HepG2 (cell line): ENCODE data around the gene AZU1. TPM values are rescaled to one million over a fixed set of nuclear protein-coding genes. Genes with fewer than 3 reads are reported as not detected.

Experiments used
- GABPB1 ChIP-seq: IDR thresholded peaks from 2 replicates; pipeline ENCODE4 v1.6.1; 2016; ENCODE audit warnings: mild to moderate bottlenecking, missing genetic modification reagents, moderate library complexity, missing compliant biosample characterization
- HNRNPLL ChIP-seq: fragments of 200-400 bp; formaldehyde crosslinking; IDR thresholded peaks from 2 replicates; pipeline ENCODE4 v1.6.1; 2017; ENCODE audit warnings: mild to moderate bottlenecking, low read depth, low read length; ENCODE audit not compliant: poor library complexity, severe bottlenecking
- MAFK ChIP-seq, 2 experiments: IDR thresholded peaks in 1 of 2; conservative IDR thresholded peaks in 1 of 2; 2 replicates each; pipeline ENCODE4 v1.6.1; 2011; ENCODE audit warnings: improper control_type of control experiment in 2 of 2, low read length in 2 of 2
- NFE2 ChIP-seq: sonication (generic); formaldehyde crosslinking; IDR thresholded peaks from 2 replicates; pipeline ENCODE4 v1.4.0; 2020; ENCODE audit warnings: missing genetic modification reagents
- SYNCRIP ChIP-seq: fragments of 200-400 bp; formaldehyde crosslinking; IDR thresholded peaks from 2 replicates; pipeline ENCODE4 v1.6.1; 2018; ENCODE audit warnings: mild to moderate bottlenecking, low read depth, low read length; ENCODE audit not compliant: insufficient read depth
- TBX2 ChIP-seq: sonication (generic); formaldehyde crosslinking; IDR thresholded peaks from 2 replicates; pipeline ENCODE4 v1.5.0; 2020; ENCODE audit warnings: missing genetic modification reagents, mild to moderate bottlenecking, borderline replicate concordance
- TCF7 ChIP-seq: sonication (generic); IDR thresholded peaks from 2 replicates; pipeline ENCODE4 v1.6.1; 2016; ENCODE audit warnings: antibody characterized with exemption, low read depth
- TGIF2 ChIP-seq: IDR thresholded peaks from 2 replicates; pipeline ENCODE4 v1.6.1; 2016; ENCODE audit warnings: control low read depth, missing compliant biosample characterization
- ZBTB7B ChIP-seq: sonication (generic); formaldehyde crosslinking; IDR thresholded peaks from 2 replicates; pipeline ENCODE4 v1.4.0; 2020; ENCODE audit warnings: missing genetic modification reagents
- ZFP36L1 ChIP-seq: sonication (generic); formaldehyde crosslinking; IDR thresholded peaks from 2 replicates; pipeline ENCODE4 v1.8.0; 2022; ENCODE audit warnings: mild to moderate bottlenecking, missing genetic modification reagents, moderate library complexity
- ZFY ChIP-seq: sonication (generic); formaldehyde crosslinking; IDR thresholded peaks from 2 replicates; pipeline ENCODE4 v1.4.0; 2020; ENCODE audit warnings: missing genetic modification reagents
- polyA plus RNA-seq, 8 experiments: library from polyadenylated mRNA; depleted of rRNA in 3 of 8; stranded (reverse) in 7 of 8; unstranded in 1 of 8; fragments of >200 nt; fragmentation: Illumina TruSeq in 4 of 8; extraction: Trizol in 4 of 8; gene quantifications; 2 replicates each; pipeline versions ENCODE4 v1.2.1 to v1.2.3, GENCODE V29; 2011 to 2016; ENCODE audit warnings: low read depth in 4 of 8, missing spikeins in 1 of 8, mixed read lengths in 1 of 8; ENCODE audit not compliant: insufficient read depth in 1 of 8
- total RNA-seq, 5 experiments: library from RNA; depleted of rRNA; stranded (reverse); fragments of >200 nt; fragmentation: Illumina TruSeq; extraction: Trizol; gene quantifications; 2 replicates each; pipeline ENCODE4 v1.2.3, GENCODE V29; 2016; ENCODE audit warnings: low read depth in 1 of 5
- TF ChIP-seq, protein P1 (sequence below): sonication (generic); formaldehyde crosslinking; IDR thresholded peaks from 2 replicates; pipeline ENCODE4 v1.8.0; 2022; ENCODE audit warnings: mild to moderate bottlenecking, missing genetic modification reagents, borderline replicate concordance
- TF ChIP-seq, protein P2 (sequence below): sonication (generic); formaldehyde crosslinking; IDR thresholded peaks from 2 replicates; pipeline ENCODE4 v1.5.1; 2020; ENCODE audit warnings: mild to moderate bottlenecking, missing genetic modification reagents, borderline replicate concordance
- TF ChIP-seq, protein P3 (sequence below): IDR thresholded peaks from 2 replicates; pipeline ENCODE4 v1.6.1; 2016; ENCODE audit warnings: missing compliant biosample characterization, missing genetic modification reagents, borderline replicate concordance
- TF ChIP-seq, protein P4 (sequence below): IDR thresholded peaks from 2 replicates; pipeline ENCODE4 v1.6.1; 2016; ENCODE audit warnings: mild to moderate bottlenecking, missing biosample characterization, missing genetic modification reagents
- TF ChIP-seq, protein P5 (sequence below): sonication (generic); formaldehyde crosslinking; IDR thresholded peaks from 2 replicates; pipeline ENCODE4 v1.5.0; 2020; ENCODE audit warnings: mild to moderate bottlenecking, missing genetic modification reagents
- TF ChIP-seq, protein P6 (sequence below): IDR thresholded peaks from 2 replicates; pipeline ENCODE4 v1.6.1; 2016; ENCODE audit warnings: mild to moderate bottlenecking
- TF ChIP-seq, protein P7 (sequence below): sonication (generic); formaldehyde crosslinking; IDR thresholded peaks from 2 replicates; pipeline ENCODE4 v1.9.0; 2021; ENCODE audit warnings: missing genetic modification reagents, mild to moderate bottlenecking, borderline replicate concordance

The AZU1 gene
- total and polyA plus RNA-seq, 2 of the 13 experiments (the other 11 are each of a cell fraction or from before 2014, with no cell fraction given), result not detected

DNA sequence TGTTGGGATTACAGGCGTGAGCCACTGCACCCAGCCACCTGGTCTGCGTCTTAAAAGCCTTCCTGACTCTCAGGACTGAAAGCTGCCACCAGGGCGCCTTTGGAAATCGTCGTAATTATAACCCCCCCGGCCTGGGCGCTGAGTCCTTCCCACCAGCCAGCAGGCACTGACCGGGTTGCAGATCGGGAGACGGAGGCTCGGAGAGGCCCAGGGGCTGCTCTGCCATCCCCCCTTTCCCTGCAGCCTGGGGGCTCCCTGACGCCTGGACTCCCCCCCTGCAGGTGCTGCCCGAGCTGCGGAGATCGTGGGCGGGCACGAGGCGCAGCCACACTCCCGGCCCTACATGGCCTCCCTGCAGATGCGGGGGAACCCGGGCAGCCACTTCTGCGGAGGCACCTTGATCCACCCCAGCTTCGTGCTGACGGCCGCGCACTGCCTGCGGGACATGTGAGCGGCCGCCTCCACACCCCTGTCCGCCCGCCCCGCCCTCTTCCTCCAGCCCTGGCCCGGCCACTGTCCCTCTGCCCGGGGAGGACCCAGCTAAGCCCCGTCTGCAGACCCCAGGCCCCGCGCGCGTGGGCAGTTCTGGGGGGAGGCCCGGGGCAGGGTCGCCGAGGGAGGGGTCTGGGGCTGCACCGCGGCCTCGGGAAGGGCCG is 15.7 kb downstream of the AZU1 start (continued):
- TF ChIP-seq TBX2 (CRISPR knock-in tag) (peak; percentile 37; the same call in 1 of the 2 replicates), ZFP36L1 (CRISPR knock-in tag) (no peak), NFE2 (CRISPR knock-in tag) (no peak), HNRNPLL (peak; percentile 24), TGIF2 (no peak), TCF7 (no peak), MAFK (conservative IDR thresholded peaks at IDR 0.05 in 1 of 2, IDR thresholded peaks at IDR 0.05 in 1 of 2; ENCODE audit: low read length in 2 of 2) (no peak), ZFY (CRISPR knock-in tag) (peak; percentile 22; the same call in 1 of the 2 replicates), ZBTB7B (CRISPR knock-in tag) (0 out of 2 replicates have a peak, but pooled peaks have one; percentile 14), SYNCRIP (no peak), GABPB1 (CRISPR knock-in tag) (peak; percentile 33; the same call in 1 of the 2 replicates)
- TF ChIP-seq, protein P1, sequence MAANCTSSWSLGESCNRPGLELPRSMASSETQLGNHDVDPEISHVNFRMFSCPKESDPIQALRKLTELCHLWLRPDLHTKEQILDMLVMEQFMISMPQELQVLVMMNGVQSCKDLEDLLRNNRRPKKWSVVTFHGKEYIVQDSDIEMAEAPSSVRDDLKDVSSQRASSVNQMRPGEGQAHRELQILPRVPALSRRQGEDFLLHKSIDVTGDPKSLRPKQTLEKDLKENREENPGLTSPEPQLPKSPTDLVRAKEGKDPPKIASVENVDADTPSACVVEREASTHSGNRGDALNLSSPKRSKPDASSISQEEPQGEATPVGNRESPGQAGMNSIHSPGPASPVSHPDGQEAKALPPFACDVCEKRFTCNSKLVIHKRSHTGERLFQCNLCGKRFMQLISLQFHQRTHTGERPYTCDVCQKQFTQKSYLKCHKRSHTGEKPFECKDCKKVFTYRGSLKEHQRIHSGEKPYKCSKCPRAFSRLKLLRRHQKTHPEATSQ (CRISPR knock-in tag), result no peak
- TF ChIP-seq, protein P2, sequence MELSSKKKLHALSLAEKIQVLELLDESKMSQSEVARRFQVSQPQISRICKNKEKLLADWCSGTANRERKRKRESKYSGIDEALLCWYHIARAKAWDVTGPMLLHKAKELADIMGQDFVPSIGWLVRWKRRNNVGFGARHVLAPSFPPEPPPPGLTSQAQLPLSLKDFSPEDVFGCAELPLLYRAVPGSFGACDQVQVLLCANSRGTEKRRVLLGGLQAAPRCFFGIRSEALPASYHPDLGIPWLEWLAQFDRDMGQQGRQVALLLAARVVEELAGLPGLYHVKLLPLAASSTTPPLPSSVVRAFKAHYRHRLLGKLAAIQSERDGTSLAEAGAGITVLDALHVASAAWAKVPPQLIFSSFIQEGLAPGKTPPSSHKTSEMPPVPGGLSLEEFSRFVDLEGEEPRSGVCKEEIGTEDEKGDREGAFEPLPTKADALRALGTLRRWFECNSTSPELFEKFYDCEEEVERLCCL (CRISPR knock-in tag), result no peak
- TF ChIP-seq, protein P3, sequence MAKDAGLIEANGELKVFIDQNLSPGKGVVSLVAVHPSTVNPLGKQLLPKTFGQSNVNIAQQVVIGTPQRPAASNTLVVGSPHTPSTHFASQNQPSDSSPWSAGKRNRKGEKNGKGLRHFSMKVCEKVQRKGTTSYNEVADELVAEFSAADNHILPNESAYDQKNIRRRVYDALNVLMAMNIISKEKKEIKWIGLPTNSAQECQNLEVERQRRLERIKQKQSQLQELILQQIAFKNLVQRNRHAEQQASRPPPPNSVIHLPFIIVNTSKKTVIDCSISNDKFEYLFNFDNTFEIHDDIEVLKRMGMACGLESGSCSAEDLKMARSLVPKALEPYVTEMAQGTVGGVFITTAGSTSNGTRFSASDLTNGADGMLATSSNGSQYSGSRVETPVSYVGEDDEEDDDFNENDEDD (CRISPR knock-in tag), result 0 out of 2 replicates have a peak, but pooled peaks have one; percentile 40
- TF ChIP-seq, protein P4, sequence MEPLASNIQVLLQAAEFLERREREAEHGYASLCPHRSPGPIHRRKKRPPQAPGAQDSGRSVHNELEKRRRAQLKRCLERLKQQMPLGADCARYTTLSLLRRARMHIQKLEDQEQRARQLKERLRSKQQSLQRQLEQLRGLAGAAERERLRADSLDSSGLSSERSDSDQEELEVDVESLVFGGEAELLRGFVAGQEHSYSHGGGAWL (CRISPR knock-in tag), result 0 out of 2 replicates have a peak, but pooled peaks have one; percentile 25
- TF ChIP-seq, protein P5, sequence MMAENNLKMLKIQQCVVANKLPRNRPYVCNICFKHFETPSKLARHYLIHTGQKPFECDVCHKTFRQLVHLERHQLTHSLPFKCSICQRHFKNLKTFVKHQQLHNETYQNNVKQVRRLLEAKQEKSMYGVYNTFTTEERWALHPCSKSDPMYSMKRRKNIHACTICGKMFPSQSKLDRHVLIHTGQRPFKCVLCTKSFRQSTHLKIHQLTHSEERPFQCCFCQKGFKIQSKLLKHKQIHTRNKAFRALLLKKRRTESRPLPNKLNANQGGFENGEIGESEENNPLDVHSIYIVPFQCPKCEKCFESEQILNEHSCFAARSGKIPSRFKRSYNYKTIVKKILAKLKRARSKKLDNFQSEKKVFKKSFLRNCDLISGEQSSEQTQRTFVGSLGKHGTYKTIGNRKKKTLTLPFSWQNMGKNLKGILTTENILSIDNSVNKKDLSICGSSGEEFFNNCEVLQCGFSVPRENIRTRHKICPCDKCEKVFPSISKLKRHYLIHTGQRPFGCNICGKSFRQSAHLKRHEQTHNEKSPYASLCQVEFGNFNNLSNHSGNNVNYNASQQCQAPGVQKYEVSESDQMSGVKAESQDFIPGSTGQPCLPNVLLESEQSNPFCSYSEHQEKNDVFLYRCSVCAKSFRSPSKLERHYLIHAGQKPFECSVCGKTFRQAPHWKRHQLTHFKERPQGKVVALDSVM, result peak; percentile 40
- TF ChIP-seq, protein P6, sequence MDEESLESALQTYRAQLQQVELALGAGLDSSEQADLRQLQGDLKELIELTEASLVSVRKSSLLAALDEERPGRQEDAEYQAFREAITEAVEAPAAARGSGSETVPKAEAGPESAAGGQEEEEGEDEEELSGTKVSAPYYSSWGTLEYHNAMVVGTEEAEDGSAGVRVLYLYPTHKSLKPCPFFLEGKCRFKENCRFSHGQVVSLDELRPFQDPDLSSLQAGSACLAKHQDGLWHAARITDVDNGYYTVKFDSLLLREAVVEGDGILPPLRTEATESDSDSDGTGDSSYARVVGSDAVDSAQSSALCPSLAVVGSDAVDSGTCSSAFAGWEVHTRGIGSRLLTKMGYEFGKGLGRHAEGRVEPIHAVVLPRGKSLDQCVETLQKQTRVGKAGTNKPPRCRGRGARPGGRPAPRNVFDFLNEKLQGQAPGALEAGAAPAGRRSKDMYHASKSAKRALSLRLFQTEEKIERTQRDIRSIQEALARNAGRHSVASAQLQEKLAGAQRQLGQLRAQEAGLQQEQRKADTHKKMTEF (CRISPR knock-in tag), result 0 out of 2 replicates have a peak, but pooled peaks have one; percentile 29
- TF ChIP-seq, protein P7, sequence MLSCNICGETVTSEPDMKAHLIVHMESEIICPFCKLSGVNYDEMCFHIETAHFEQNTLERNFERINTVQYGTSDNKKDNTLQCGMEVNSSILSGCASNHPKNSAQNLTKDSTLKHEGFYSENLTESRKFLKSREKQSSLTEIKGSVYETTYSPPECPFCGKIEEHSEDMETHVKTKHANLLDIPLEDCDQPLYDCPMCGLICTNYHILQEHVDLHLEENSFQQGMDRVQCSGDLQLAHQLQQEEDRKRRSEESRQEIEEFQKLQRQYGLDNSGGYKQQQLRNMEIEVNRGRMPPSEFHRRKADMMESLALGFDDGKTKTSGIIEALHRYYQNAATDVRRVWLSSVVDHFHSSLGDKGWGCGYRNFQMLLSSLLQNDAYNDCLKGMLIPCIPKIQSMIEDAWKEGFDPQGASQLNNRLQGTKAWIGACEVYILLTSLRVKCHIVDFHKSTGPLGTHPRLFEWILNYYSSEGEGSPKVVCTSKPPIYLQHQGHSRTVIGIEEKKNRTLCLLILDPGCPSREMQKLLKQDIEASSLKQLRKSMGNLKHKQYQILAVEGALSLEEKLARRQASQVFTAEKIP (CRISPR knock-in tag), result no peak
